Cardiac fibroblast (primary cell): Measurements from ENCODE around the gene FDX2.
A peak's percentile ranks its signal among the peaks of the same experiment; 100 is the strongest.

ENCODE experiments used
- DNase-seq, 2 donors: peaks; one replicate each; pipeline versions ENCODE4 v3.0.0 to v3.0.0-alpha.2; 2010; ENCODE audit warnings: low read depth in 2 of 2
- H3K4me3 ChIP-seq, 2 donors: replicated peaks in 1 of 2; 1 replicate in 1 of 2; 2 replicates in 1 of 2; pipeline ENCODE4 v1.5.1; 2011; ENCODE audit warnings: low read depth in 2 of 2, low read length in 2 of 2, mild to moderate bottlenecking in 2 of 2, moderate library complexity in 1 of 2
- TF ChIP-seq, protein P1 (sequence below): IDR thresholded peaks from one replicate; pipeline ENCODE4 v1.5.1; 2011; ENCODE audit warnings: low read depth, mild to moderate bottlenecking, low read length, inconsistent platforms

Gene FDX2

DNA sequence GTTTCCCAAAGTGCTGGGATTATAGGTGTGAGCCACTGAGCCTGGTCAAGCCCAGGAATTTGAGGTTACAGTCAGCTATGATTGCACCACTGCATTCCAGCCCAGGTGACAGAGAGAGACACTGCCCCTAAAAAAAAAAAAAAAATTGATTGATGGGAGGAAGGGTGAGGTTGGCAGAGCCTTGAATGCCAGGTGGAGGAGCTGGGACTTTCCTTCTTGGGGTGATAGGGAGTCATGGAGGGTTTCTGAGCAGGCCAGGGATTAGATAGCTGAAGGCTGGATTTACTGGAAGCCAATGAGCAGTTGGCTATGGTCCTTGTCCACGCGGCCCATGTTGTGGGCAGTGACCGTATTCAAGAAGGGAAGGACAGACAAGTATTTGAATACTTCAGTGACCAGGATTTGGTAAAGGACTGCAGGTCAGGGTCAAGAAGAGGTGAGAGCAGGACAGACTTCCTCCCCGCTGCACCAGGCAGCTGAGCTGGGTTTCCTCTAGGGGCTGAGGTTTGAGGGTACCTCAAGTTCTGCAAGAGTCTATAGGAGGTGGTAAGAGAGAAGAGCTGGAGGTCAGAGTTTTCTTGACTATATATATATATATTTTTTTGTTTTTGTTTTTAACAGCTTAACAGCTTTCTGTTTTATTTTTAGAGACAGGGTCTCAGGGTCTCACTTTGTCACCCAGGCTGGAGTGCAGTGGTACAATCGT is 35.9 kb downstream of the FDX2 start:
- H3K4me3 ChIP-seq: no peak overlapping the region
- TF ChIP-seq, protein P1, sequence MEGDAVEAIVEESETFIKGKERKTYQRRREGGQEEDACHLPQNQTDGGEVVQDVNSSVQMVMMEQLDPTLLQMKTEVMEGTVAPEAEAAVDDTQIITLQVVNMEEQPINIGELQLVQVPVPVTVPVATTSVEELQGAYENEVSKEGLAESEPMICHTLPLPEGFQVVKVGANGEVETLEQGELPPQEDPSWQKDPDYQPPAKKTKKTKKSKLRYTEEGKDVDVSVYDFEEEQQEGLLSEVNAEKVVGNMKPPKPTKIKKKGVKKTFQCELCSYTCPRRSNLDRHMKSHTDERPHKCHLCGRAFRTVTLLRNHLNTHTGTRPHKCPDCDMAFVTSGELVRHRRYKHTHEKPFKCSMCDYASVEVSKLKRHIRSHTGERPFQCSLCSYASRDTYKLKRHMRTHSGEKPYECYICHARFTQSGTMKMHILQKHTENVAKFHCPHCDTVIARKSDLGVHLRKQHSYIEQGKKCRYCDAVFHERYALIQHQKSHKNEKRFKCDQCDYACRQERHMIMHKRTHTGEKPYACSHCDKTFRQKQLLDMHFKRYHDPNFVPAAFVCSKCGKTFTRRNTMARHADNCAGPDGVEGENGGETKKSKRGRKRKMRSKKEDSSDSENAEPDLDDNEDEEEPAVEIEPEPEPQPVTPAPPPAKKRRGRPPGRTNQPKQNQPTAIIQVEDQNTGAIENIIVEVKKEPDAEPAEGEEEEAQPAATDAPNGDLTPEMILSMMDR: no peak
- DNase-seq: no peak

DNA sequence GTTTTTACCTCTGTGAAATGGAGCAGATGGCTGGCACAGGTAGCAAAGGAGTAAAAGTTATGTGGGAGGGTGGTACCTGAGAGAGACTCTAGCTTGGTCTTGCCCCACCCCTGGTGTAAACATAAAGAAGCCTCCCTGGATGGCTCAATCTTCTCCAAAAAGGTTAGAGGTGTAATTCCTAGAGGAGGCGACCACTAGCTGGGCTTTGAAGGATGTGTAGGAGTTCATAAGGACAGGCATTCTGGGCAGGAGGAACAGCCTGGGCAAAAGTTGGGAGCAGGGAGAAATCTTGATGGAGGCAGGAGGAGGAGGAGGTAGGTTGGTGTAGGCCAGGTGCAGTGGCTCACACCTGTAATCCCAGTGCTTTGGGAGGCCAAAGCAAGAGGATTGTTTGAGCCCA is 36.9 kb downstream of the FDX2 start:
- H3K4me3 ChIP-seq: no peak overlapping the region
- DNase-seq: no peak
- TF ChIP-seq, protein P1: no peak

DNA sequence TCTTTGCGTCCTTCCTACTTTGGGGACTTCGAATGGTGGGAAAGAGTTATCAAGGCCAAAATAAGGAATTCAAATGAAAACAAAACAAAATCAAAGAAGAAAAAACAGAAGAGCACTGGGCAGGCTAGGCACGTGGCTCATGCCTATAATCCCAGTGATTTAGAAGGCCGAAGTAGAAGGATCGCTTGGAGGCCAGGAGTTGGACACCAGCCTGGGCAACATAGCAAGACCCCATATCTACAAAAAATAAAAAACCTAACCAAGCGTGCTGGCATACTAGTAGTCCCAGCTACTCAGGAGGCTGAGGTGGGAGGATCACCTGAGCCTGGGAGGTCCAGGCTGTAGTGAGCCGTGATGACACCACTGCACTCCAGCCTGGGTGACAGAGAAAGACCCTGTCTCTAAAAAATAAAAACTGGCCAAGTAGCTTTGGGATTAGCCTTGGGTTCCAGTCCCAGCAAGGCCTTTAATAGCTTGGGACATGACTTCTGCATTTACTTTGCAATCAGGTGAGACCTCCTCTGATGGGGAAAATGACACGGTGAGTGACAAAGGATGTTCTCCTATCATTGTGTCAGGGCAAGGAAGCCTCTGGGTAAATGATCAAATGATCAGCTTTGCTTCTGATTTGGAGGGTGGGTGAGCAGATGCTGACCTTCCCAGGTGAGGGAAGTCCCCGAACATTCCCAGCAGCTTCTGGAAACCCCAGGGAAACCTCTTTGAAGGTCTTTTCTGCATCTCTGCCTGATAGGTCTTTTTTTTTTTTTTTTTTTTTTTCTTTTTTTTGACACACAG is 37.8 kb downstream of the FDX2 start:
- no peak for DNase-seq
- TF ChIP-seq, protein P1: no peak
- H3K4me3 ChIP-seq: no peak overlapping the region

DNA sequence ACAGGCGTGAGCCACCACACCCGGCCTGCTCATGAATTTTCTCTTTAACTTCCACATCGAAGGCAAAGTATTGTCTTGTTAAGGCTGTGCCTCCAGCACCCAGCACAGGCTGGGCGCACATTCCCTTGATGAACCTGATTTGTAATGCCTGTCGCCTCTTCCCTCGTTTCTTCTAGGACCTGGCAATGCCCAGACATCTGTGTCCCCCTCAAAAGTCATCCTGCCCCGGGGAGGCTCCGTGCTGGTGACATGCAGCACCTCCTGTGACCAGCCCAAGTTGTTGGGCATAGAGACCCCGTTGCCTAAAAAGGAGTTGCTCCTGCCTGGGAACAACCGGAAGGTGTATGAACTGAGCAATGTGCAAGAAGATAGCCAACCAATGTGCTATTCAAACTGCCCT is 41.2 kb downstream of the FDX2 start:
- no peak for DNase-seq
- TF ChIP-seq, protein P1: no peak
- H3K4me3 ChIP-seq: no peak overlapping the region

DNA sequence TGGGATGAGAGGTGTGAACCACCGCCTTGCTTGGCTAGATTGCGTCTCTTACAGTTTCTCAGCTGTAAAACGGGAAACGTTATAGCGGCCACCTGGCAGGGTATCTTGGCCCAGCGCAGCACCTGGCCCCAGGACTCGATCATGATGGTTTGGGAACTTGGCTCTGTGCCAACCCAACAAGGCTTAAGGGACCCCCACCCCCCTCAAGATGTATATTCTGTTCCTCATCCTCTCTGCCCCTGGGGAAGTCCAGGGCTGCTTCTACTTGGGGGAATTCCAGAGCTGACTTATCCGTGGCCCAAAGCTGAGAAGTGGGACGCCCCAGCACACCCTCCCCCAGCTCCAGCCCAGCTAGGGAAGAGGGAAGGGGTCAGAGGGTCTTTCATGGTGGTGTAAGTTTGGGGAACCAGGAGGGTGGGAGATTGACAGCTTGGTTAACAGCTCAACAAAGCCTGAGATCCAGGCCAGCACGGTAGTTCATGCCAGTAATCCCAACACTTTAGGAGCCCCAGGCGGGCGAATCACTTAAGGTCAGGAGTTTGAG is 44.2 kb downstream of the FDX2 start:
- peak overlapping the region; percentile 65 to 66 for H3K4me3 ChIP-seq
- peak; percentile 45 to 66 for DNase-seq
- TF ChIP-seq, protein P1: no peak

DNA sequence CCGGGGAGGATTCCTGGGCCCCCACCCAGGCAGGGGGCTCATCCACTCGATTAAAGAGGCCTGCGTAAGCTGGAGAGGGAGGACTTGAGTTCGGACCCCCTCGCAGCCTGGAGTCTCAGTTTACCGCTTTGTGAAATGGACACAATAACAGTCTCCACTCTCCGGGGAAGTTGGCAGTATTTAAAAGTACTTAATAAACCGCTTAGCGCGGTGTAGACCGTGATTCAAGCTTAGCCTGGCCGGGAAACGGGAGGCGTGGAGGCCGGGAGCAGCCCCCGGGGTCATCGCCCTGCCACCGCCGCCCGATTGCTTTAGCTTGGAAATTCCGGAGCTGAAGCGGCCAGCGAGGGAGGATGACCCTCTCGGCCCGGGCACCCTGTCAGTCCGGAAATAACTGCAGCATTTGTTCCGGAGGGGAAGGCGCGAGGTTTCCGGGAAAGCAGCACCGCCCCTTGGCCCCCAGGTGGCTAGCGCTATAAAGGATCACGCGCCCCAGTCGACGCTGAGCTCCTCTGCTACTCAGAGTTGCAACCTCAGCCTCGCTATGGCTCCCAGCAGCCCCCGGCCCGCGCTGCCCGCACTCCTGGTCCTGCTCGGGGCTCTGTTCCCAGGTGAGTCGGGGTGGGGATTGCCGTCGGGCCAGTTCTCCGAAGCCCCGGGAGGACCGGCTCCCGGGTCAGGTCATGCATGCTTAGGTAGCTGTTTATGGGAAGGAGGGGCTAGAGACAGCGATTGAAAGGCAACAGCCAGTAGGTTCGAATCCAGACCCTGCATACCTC is 45.0 kb downstream of the FDX2 start, which contains the start of gene ICAM1:
ICAM1 (plus strand) TSS at position 505 of the 779 bp plus-strand sequence; CDS start at position 545, 40 bp downstream.
- TF ChIP-seq, protein P1: no peak
- peak within 1 kb of the TSS; percentile 65 to 66 for H3K4me3 ChIP-seq
- DNase-seq: peak; percentile 90 to 94
